CD4-positive, alpha-beta T cell treated with Interferon alpha-2 for 1 hour (primary cell): ENCODE data around the gene FAAP100.
"Not testable (repeated sequence)": the region's sequence is repeated elsewhere in the genome, so short reads cannot be mapped to it uniquely, and the experiment has no call there.

ENCODE experiments used
- DNase-seq, 2 donors: peaks; one replicate each; pipeline ENCODE4 v3.0.0-alpha.2; 2020 to 2022

The FAAP100 gene

DNA sequence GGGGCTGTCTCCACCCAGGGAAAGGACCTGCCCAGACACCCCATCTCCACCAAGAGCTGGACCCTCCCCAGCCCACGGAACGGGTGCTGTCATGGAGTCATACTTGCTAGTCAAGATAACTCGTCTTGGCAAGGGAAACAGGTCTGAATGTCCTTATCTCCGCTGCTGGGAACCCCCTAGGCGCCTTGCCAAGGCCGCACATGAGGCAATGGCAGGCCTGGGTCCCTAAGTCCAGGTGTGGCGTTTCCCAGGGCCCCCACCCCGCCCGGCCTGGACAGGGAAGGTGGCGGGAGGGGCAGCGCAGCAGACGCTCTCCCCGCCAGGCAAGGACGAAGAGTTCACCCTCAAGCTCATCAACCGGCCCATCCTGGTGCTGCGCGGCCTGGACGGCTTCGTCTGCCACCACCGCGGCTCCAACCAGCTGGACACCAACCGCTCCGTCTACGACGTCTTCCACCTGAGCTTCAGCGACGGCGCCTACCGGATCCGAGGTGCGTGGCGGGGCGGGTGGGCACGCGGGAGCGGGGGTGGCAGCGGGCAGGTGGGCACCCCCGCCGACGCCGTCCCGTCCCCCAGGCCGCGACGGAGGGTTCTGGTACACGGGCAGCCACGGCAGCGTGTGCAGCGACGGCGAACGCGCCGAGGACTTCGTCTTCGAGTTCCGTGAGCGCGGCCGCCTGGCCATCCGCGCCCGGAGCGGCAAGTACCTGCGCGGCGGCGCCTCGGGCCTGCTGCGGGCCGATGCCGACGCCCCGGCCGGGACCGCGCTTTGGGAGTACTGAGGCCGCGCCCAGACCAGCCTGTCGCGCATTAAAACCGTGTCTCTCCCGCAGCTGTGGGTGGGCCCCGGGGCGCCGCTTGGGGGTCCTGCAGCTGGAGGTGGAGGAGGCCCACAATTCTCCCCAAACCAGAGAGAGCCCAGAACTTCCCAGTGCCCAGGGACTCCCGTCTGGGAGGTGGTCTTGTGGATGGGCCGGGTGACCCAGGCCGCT is 15.6 kb downstream of the FAAP100 start:
- no peak for DNase-seq

DNA sequence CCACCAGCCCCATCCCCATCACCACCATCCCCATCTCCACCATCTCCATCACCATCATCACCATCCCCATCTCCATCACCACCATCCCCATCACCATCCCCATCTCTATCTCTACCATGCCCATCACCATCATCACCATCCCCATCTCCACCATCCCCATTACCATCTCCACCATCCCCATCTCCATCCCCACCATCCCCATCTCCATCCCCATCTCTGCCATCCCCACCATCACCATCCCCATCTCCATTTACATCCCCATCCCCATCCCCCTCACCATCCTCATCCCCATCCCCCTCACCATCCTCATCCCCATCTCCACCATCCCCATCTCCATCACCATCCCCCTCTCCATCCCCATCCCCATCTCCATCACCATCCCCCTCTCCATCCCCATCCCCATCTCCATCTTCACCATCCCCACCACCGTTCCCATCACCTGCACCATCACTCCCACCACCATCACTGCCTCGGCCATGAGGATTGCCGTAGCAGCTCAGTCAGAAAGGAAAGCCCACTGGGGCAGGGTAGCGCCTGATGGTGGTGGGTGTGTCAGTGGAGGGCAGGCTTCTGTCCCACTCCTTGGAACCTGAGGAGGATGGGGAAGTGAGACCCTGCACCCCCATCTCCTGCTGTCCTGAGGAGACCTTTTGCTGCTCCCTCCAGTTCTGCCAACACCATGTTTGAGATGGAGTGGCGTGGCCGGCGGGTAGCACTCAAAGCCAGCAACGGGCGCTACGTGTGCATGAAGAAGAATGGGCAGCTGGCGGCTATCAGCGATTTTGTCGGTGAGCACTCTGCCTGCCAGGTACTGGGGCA is 16.5 kb downstream of the FAAP100 start:
- DNase-seq: no peak

DNA sequence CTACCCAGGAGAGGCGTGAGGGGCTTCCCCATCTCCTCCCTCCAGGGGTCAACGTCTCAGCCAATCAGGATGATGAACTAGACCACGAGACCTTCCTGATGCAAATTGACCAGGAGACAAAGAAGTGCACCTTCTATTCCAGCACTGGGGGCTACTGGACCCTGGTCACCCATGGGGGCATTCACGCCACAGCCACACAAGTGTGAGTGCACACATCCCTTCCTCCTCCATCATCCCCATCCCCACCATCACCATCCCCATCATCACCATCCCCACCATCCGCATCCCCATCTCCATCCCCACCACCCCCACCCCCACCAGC is 17.2 kb downstream of the FAAP100 start:
- DNase-seq: no peak

DNA sequence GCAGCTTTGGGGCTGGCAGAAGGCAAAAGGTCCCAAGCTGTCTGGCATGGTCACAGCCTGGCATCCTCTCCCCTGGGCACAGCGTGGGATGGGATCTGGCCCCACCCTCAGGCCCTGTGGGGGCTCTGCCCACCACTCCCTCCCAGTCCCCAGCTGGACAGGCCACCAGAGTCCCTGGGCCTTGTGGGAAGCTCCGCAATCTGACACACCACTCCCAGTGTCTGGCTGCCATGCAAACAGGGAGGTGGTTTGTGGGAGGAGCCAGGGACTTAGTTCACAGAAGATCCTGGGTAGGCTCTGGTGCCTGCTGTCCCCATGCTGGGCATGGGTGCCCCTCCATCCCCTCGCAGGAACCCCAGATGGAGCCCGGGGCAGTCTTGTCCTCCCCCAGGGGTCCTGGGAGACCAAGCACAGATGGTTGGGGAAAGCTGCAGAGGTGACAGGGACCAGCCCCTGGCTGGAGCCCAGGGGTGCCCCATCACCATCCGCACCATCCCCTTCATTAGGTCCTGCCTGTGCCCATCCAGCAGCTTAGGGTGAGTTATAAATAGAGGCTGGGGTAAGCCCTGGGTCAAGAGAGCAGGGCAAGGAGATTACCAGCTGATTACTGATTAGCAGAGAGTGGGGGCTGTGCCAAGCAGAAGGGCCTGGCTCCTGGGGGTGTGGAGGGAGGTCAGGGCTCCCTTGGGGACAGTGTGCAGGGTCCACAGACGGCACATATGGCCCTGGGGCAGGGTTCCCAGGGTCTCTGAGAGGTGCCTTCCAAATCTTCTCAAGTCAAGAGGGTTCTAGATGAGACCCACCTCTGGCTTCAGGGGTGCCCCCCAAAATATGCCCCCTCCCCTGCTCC is 17.8 kb downstream of the FAAP100 start:
- DNase-seq: no peak

DNA sequence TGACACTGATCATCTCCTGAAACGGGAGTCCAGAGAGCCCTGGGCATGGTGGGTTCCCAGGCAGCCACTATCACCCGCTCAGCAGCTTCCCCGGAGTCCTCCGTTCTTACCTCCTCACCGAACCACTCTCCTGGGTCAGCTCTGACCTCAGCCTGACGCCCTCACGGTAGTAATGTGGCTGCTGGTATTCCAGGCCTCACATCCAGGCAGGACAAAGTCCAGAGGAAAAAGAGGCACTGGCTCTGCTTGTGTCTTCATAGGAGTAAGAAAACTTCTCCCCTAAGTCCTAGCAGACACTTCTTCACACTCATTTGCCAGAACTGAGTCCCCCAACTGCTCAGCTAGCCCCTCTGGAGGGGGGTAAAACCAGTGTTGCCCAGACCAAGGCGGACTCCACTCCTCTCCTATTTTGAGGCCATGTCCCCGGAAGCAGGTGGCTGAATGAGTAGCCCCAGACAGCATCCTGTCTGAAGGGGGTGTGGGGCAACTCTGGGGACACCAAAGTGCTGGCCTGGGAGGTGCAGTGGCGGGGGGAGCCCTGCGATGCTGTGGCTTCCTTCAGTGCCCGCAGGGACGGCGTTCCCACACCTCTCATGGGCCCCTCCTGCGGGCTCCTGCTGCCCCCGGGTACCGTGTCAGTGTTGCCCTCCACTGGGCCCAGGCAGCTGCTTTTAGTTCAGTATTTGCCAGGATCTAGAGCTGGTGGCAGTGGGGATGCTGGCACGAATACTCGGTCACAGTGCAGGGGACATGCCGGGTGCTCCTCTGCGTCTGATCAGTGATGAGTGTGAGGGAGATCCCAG is 18.6 kb downstream of the FAAP100 start:
- no peak for DNase-seq

DNA sequence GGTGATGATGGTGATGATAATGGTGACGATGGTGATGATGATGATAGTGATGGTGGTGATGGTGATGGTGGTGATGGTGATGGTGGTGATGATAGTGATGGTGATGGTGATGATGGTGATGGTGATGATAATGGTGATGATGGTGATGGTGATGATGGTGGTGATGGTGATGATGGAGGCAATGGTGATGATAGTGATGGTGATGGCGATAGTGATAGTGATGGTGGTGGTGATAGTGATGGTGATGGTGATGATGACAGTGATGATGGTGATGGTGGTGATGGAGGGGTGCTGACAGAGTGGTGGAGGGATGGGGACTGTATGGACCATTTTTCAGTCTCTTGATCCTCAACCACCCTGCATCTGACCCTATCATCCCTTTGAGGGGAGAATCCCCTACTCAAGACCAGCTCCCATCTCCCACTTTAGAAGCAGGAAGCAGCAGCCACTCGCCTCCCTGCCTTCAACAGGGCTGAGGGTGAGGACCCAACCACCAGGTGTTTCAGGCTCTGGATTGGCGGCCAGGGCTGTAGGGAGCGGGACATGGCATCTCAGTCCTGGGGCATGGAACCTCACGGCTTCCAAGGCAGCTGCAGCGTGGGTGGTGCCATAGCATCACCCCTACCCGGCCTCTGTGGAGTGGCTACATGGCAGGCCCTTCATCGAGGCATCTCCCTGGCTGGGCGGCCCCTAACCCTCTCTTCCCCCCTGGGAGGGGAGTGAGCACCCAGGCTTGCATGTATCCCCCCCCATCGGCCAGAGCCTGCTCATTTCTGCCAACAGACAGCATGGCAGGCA is 19.5 kb downstream of the FAAP100 start:
- no peak for DNase-seq

DNA sequence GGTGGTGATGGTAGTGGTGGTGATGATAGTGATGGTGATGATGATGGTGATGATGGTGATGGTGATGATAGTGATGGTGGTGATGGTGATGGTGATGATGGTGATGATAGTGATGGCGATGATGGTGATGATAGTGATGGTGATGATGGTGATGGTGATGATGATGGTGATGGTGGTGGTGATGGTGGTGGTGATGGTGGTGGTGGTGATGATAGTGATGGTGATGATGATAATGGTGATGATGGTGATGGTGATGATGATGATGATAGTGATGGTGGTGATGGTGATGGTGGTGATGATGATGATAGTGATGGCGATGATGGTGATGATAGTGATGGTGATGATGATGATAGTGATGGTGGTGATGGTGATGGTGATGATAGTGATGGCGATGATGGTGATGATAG is 20.2 kb downstream of the FAAP100 start:
- DNase-seq: not testable (repeated sequence)

DNA sequence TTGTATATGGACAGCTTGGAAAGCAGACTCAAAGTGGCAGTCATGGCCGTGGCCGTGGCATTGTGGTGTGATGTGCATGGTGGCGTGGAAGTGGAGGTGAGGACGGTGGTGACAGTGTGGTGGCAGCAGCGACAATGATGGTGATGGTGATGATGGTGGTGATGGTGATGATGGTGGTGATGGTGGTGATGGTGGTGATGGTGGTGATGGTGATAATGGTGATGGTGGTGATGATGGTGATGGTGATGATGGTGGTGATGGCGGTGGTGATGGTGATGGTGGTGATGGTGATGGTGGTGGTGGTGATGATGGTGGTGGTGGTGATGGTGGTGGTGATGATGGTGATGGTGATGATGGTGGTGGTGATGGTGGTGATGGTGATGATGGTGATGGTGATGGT is 21.1 kb downstream of the FAAP100 start:
- not testable (repeated sequence) for DNase-seq

DNA sequence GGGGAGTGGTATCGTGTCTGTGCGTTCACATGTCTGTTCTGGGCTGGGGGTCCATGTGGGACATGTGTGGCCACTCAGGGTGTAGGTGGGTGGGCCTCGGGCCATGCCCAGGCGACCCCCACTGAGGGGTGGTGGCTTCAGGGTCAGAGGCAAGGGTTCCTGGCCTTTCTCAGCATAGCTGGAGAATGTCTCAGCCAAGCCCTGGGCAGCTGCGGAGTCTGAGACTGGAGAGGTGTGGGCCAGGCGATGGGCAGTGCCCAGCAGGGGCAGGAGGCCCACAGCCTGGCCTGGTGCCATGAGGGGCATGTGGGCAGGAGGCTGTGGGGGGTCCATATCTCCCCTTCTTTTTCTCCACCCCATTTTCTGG is 22.7 kb downstream of the FAAP100 start:
- no peak for DNase-seq

DNA sequence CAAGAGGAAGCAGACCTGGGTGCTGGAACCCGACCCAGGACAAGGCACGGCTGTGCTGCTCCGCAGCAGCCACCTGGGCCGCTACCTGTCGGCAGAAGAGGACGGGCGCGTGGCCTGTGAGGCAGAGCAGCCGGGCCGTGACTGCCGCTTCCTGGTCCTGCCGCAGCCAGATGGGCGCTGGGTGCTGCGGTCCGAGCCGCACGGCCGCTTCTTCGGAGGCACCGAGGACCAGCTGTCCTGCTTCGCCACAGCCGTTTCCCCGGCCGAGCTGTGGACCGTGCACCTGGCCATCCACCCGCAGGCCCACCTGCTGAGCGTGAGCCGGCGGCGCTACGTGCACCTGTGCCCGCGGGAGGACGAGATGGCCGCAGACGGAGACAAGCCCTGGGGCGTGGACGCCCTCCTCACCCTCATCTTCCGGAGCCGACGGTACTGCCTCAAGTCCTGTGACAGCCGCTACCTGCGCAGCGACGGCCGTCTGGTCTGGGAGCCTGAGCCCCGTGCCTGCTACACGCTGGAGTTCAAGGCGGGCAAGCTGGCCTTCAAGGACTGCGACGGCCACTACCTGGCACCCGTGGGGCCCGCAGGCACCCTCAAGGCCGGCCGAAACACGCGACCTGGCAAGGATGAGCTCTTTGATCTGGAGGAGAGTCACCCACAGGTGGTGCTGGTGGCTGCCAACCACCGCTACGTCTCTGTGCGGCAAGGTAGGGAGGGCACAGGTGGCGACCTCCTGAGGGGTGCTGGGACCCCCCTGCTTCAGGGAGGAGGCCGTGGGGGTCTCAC is 23.3 kb downstream of the FAAP100 start:
- no peak for DNase-seq

DNA sequence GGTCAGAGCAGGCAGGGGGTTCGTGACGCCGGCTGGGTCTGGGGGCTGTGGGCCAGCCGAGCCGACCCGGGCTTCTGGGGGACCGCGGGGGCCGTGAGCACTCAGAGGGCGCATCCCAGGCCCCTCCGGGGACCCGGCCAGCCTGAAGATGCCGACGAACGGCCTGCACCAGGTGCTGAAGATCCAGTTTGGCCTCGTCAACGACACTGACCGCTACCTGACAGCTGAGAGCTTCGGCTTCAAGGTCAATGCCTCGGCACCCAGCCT is 23.8 kb downstream of the FAAP100 start:
- DNase-seq: no peak

DNA sequence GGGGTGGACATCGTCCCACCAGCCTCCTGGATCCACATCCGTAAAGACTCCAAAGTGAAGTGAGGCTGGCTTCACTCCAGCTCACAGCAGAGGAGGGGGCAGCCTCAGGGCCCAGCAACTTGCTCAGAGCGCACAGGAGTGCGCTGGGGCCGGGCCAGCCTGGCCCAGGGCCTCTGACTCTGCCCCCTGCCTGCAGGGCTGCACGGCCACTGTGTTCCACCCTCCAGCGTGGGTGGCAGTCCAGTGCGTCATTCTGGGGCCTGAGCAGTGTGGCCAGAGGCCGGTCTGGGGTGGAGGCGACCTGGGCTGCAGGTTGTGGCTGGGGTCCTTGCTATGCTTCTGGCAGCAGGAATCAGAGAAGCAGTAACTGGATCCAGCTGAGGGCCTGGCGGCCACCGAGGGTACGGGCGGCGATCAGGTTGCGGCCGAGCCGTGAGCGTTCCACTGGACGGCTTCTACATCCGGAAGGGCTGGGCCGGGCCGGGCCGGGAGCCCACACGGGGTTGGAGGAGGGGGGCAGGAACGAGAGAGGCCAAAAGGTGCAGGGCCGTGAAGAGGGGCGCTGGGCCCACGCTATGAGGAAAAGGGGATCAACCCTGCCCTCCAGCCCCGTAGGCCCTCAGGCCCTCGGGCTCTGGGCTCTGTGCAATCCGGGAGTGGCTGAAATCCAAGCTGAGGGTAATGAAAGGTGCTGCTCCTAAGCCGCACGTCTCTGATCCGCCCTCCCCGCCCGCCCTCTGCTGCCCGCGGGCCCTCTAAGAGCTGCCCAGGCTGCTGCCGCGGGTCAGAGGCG is 24.4 kb downstream of the FAAP100 start, which contains the start of gene FSCN2:
Gene FSCN2 (plus strand): TSS at position 787 of the 793 bp plus-strand sequence. CDS start 155 bp downstream, outside the sequence.
- DNase-seq: no peak

DNA sequence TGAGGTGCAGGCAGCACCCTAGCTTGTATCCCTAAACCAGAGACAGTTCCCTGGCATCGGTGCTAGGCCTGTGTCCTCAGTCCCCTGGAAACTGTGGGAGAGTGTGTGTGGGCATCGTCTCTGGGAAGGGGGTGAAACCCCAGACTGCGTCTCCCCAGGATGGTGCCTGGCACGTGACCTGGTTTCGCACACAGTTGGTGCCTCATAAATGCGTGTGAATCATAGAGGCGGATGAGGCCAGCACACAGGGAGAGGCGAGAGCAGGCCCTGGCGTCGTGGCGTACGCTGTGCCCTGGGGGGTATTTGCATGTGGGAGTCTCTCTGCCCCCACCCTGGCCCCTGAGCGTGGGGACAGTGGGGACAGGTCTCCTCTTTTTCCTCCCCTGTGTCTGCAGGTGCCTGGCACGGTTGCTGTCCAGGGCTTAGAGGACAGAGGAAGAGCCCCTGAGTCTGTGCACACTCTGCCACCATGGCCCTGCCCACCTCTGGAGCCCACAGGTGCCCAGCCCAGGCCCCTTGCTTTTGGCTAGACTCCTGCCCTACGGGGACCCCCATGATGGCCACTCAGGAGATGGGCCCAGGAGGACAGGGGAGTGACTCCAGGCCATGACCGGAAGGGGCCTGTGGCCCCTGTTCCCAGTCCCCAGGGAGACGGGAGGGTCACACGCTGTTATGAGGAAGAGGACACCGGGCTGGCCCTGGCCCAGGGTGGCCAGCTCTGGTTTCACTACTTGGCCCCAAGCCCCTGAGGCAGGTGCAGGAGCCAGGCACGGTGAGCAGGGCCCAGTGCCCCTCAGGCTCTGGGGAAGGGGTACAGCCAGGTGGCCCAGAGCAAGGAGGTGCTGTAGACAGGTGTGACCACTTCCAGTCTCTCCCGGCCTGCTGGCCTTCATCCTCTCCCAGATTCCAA is 25.2 kb downstream of the FAAP100 start:
- DNase-seq: no peak

DNA sequence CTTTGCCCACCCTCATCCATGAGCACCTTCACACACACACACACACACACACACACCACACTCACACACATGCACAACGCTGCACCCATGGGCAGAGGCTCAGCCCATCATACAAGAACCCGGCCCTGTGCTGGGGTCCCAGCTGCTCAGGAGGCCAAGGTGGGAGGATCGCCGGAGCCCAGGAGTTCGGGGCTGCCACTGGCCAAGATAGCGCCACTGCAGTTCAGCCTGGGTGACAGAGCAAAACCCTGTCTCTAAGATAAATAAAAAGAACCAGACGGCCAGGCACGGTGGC is 27.3 kb downstream of the FAAP100 start:
- no peak for DNase-seq

DNA sequence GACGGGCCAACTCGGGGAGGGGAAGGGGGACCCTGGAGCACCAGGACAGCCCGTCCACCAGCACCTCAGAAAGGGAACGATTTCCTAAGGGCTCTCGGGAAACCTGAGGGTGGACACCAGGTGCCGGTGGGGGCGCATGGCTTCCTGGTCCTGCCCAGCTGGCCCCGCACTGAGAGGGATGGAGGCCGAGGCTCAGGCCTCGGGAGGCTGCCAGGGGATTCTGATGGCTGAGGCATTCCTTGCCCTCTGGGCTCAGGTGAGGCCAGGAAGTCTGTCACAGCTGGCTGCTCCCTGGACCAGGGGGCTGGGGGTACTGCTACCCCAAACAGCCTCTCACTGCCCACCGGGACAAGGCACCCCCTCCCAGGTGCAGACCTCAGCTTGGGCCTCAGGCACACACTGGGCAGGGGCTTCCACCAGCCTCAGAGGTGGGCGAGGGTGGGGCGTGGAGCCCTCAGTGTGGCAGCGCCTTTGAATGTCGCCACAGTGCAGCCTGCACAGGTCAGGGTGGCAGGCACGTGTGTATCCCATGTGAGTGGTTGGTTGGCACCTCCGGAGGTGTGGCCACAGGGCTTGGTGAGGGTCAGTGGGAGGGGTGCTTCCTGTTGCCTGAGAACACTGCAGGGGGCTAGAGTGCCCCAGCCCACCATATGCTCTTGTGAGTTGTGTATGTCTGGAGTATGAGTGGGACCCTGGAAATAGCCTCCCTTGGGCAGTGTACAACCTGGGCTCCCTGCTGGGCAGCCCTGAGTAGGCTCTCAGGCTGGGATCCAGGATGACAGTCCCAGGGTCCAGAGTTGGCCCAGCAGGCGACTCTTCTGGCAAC is 27.9 kb downstream of the FAAP100 start:
- DNase-seq: no peak

DNA sequence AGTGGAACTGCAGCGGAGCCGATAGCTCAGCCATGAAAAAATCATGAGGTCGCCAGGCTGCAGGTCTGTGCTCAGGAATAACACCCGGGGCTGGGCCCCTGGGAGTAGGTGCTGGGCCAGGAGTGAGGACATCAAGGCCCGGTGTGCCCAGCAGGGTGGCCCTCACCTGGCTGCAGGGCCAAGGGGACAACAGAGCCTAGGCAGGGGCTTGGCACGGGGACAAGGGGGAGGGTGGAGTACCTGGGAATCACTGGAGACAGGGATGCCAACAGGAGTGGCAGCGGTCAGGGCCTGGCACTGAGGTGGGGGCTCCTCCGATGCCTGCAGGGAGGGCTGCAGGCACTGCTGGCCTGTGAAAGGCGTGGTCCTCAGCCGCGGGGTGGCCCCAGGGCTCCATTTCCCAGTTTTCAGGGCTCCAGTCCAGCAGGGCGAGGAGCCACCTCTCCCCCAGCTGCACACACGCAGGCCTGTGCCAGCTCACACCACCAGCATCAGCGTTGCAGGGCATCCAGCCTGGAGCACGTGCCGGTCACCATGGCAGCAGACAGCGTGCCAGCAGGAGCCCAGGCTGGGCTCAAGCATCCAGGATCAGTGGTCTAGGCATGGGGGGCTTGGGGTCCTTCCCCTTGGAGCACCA is 28.6 kb downstream of the FAAP100 start:
- no peak for DNase-seq
